HCT116 (cell line): ENCODE measurements around the gene NOTUM. TPM values are rescaled to one million over a fixed set of nuclear protein-coding genes. Genes with fewer than 3 reads are reported as not detected.

Experiments used
- ATAC-seq: fragments of 200-7000 bp; cut with Tn5 transposase; 2 replicates; pipeline ENCODE4 v1.9.1; 2020; ENCODE audit warnings: mild to moderate bottlenecking, moderate library complexity
- BruUV-seq: library from RNA; stranded (reverse); fragments of 400-500 nt; replicated peaks from 2 replicates; lab custom pipeline; 2021; lab: Mats Ljungman, UMichigan
- CTCF ChIA-PET: fragments of 300-600 bp; sonication (Branson Sonifier 250); formaldehyde crosslinking; loops from one replicate; lab custom pipeline; 2021; ENCODE audit warnings: antibody characterized with exemption; lab: Charles Lee
- POLR2A ChIA-PET: fragments of 300-600, 350-600 bp; sonication (Branson Sonifier 250); formaldehyde crosslinking; loops from one replicate; lab custom pipeline; 2021; ENCODE audit warnings: antibody characterized with exemption; lab: Charles Lee
- RAD21 ChIA-PET, 2 experiments: fragments of 300-600 bp; sonication (Branson Sonifier 250); formaldehyde crosslinking; loops; one replicate each; lab custom pipeline; 2023; ENCODE audit warnings: low total read pairs in 2 of 2; ENCODE audit not compliant: uncharacterized antibody in 2 of 2, unreplicated experiment in 2 of 2, low non-redundant PET in 1 of 2; lab: Charles Lee
- DNase-seq: peaks from one replicate; pipeline ENCODE4 v3.0.0-alpha.2; 2010; ENCODE audit warnings: low read depth, low spot score
- H2AFZ ChIP-seq: fragments of 200-600 bp; shearing (Covaris generic), sonication (generic); 2 replicates; pipeline ENCODE4 v1.6.1; 2017; ENCODE audit warnings: low read depth, mixed run types, mixed read lengths, antibody characterized with exemption, low read length; ENCODE audit not compliant: poor library complexity, severe bottlenecking
- H3K27ac ChIP-seq: 2 replicates; pipeline ENCODE4 v1.5.1; 2012; ENCODE audit warnings: low read depth, low read length
- H3K27me3 ChIP-seq: fragments of 200-600 bp; sonication (generic); 2 replicates; pipeline ENCODE4 v1.6.1; 2016; ENCODE audit warnings: mixed run types, low read length, mixed read lengths; ENCODE audit not compliant: insufficient read depth
- H3K36me3 ChIP-seq, 2 experiments: fragments of 200-500 bp in 1 of 2; fragments of 200-600 bp in 1 of 2; sonication (Bioruptor generic) in 1 of 2; sonication (generic) in 1 of 2; 2 replicates each; pipeline versions ENCODE4 v1.5.1 to v1.6.1; 2014 to 2016; ENCODE audit warnings: low read length in 2 of 2, inconsistent platforms in 1 of 2, mixed read lengths in 1 of 2, mixed run types in 1 of 2; ENCODE audit not compliant: insufficient read depth in 2 of 2, control insufficient read depth in 1 of 2
- H3K4me1 ChIP-seq, 2 experiments: fragments of 200-600 bp in 1 of 2; sonication (generic) in 1 of 2; 2 replicates each; pipeline versions ENCODE4 v1.5.1 to v1.6.1; 2012 to 2017; ENCODE audit warnings: low read length in 2 of 2, inconsistent platforms in 1 of 2, mild to moderate bottlenecking in 1 of 2, mixed read lengths in 1 of 2, mixed run types in 1 of 2, moderate library complexity in 1 of 2; ENCODE audit not compliant: insufficient read depth in 2 of 2, control insufficient read depth in 1 of 2
- H3K4me2 ChIP-seq: fragments of 200-600 bp; sonication (generic); 2 replicates; pipeline ENCODE4 v1.6.1; 2017; ENCODE audit warnings: mixed run types, low read length, mixed read lengths
- H3K4me3 ChIP-seq, 2 experiments: fragments of 200-600 bp in 1 of 2; sonication (generic) in 1 of 2; replicated peaks in 1 of 2; 2 replicates each; pipeline ENCODE4 v1.5.1; 2011 to 2016; ENCODE audit warnings: low read length in 2 of 2, control low read depth in 1 of 2, low read depth in 1 of 2, mild to moderate bottlenecking in 1 of 2, mixed read lengths in 1 of 2, mixed run types in 1 of 2
- H3K79me2 ChIP-seq: fragments of 200-600 bp; sonication (generic); 2 replicates; pipeline ENCODE4 v1.6.1; 2017; ENCODE audit warnings: mild to moderate bottlenecking, mixed run types, low read length, moderate library complexity, mixed read lengths; ENCODE audit not compliant: insufficient read depth
- H3K9ac ChIP-seq: fragments of 200-600 bp; sonication (generic); 2 replicates; pipeline ENCODE4 v1.6.1; 2016; ENCODE audit warnings: low read length, mixed read lengths
- H3K9me2 ChIP-seq: fragments of 200-600 bp; sonication (generic), shearing (Covaris generic); 2 replicates; pipeline ENCODE4 v1.6.1; 2017; ENCODE audit warnings: mixed run types, mild to moderate bottlenecking, moderate library complexity; ENCODE audit not compliant: insufficient read depth
- H3K9me3 ChIP-seq, 2 experiments: fragments of 200-500 bp in 1 of 2; fragments of 200-600 bp in 1 of 2; sonication (Bioruptor generic) in 1 of 2; sonication (generic) in 1 of 2; 2 replicates each; pipeline ENCODE4 v1.6.1; 2014 to 2017; ENCODE audit warnings: low read length in 2 of 2, mixed read lengths in 2 of 2, inconsistent platforms in 1 of 2, low read depth in 1 of 2, mild to moderate bottlenecking in 1 of 2, mixed run types in 1 of 2, moderate library complexity in 1 of 2; ENCODE audit not compliant: control insufficient read depth in 1 of 2, insufficient read depth in 1 of 2
- H4K20me1 ChIP-seq: fragments of 200-600 bp; sonication (generic), shearing (Covaris generic); 2 replicates; pipeline ENCODE4 v1.6.1; 2017; ENCODE audit warnings: mixed run types, mild to moderate bottlenecking, moderate library complexity; ENCODE audit not compliant: insufficient read depth
- CBX3 ChIP-seq: IDR thresholded peaks from 2 replicates; pipeline ENCODE4 v1.6.1; 2012; ENCODE audit warnings: low read depth
- CEBPB ChIP-seq: IDR thresholded peaks from 2 replicates; pipeline ENCODE4 v1.6.1; 2012; ENCODE audit warnings: low read depth
- ELF1 ChIP-seq: IDR thresholded peaks from 2 replicates; pipeline ENCODE4 v1.6.1; 2012; ENCODE audit warnings: low read depth, borderline replicate concordance
- EZH2 ChIP-seq: fragments of 200-600 bp; sonication (generic); IDR thresholded peaks from 2 replicates; pipeline ENCODE4 v1.6.1; 2017; ENCODE audit warnings: antibody characterized with exemption, mixed run types
- EZH2phosphoT487 ChIP-seq: fragments of 200-600 bp; IDR thresholded peaks from 2 replicates; pipeline ENCODE4 v1.6.1; 2018; ENCODE audit warnings: antibody characterized with exemption, borderline replicate concordance
- JUND ChIP-seq: IDR thresholded peaks from 2 replicates; pipeline ENCODE4 v1.6.1; 2012
- MAX ChIP-seq: IDR thresholded peaks from 2 replicates; pipeline ENCODE4 v1.6.1; 2012
- POLR2A ChIP-seq: IDR thresholded peaks from 2 replicates; pipeline ENCODE4 v1.7.0; 2011; ENCODE audit warnings: borderline replicate concordance; ENCODE audit not compliant: insufficient read depth, insufficient read length; ENCODE audit errors: extremely low read depth
- RAD21 ChIP-seq: IDR thresholded peaks from 2 replicates; pipeline ENCODE4 v1.6.1; 2012; ENCODE audit warnings: low read depth, mild to moderate bottlenecking
- SIN3A ChIP-seq: IDR thresholded peaks from 2 replicates; pipeline ENCODE4 v1.6.1; 2012; ENCODE audit warnings: low read depth
- SP1 ChIP-seq: IDR thresholded peaks from 2 replicates; pipeline ENCODE4 v1.6.1; 2012; ENCODE audit warnings: low read depth
- TCF7L2 ChIP-seq: IDR thresholded peaks from 2 replicates; pipeline ENCODE4 v1.7.0; 2011; ENCODE audit warnings: borderline replicate concordance, inconsistent platforms; ENCODE audit not compliant: insufficient read depth, insufficient read length; ENCODE audit errors: extremely low read depth
- ZBTB33 ChIP-seq: IDR thresholded peaks from 2 replicates; pipeline ENCODE4 v1.6.1; 2011; ENCODE audit warnings: mild to moderate bottlenecking, low read length, moderate library complexity; ENCODE audit not compliant: insufficient replicate concordance; ENCODE audit errors: extremely low read depth
- intact Hi-C: fragments of 100-400 bp; cut with micrococcal nuclease; formaldehyde crosslinking; loops from 2 replicates; pipeline ENCODE4 v1.10.0; 2022
- total RNA-seq: library from RNA; stranded (reverse); gene quantifications from one replicate; pipeline ENCODE4 v1.2.1, GENCODE V29; 2021; ENCODE audit not compliant: unreplicated experiment

Gene NOTUM
- total RNA-seq, 1 experiment from 2014 or later: 12.5 TPM

- Histone ChIP-seq H2AFZ (no peak overlapping the region), H3K9ac (no peak overlapping the region), H3K4me1 (peaks cover 11 to 22% of the 10 kb centered on the region in 2 experiments), H3K9me3 (no peaks in the 10 kb centered on the region), H3K9me2 (no peaks in the 10 kb centered on the region), H3K4me3 (no peak overlapping the region), H3K36me3 (no peaks in the 10 kb centered on the region), H3K79me2 (no peaks in the 10 kb centered on the region), H3K4me2 (no peak overlapping the region), H3K27ac (no peak overlapping the region), H4K20me1 (no peaks in the 10 kb centered on the region), H3K27me3 (no peaks in the 10 kb centered on the region)
- RAD21 ChIA-PET: no interaction called here
- DNase-seq: no peak
- BruUV-seq: no TSS peak
- TF ChIP-seq TCF7L2 (no peak), SP1 (no peak), POLR2A (no peak), CEBPB (no peak), EZH2 (no peak), ELF1 (no peak)
- CTCF ChIA-PET: no interaction called here
- intact Hi-C loops: no loop called here
- ATAC-seq: no peak
- POLR2A ChIA-PET: no interaction called here
Measured at GRCh38 chr17:81956607-81957589, 4.1 kb downstream of the NOTUM start.

- Histone ChIP-seq H3K4me3 (no peak overlapping the region), H3K36me3 (no peaks in the 10 kb centered on the region), H3K4me1 (peaks cover 11 to 22% of the 10 kb centered on the region in 2 experiments), H3K4me2 (no peak overlapping the region), H3K27me3 (no peaks in the 10 kb centered on the region), H3K9me2 (no peaks in the 10 kb centered on the region), H3K27ac (0 out of 2 replicates have a peak overlapping the region, but pooled peaks have one; percentile 18), H3K9ac (no peak overlapping the region), H2AFZ (no peak overlapping the region), H3K9me3 (no peaks in the 10 kb centered on the region), H3K79me2 (no peaks in the 10 kb centered on the region), H4K20me1 (no peaks in the 10 kb centered on the region)
- no TSS peak for BruUV-seq
- POLR2A ChIA-PET: interaction anchor here (0.6 to 2.9 kb wide), 2 partner anchors 11 to 12 kb away, joined by 3 to 8 read pairs; no protein-coding TSS in a partner anchor
- CTCF ChIA-PET: interaction anchor here (1.9 kb wide), 1 partner anchor 66 kb away, joined by 8 read pairs; the partner anchor contains the start of genes CENPX and LRRC45
- RAD21 ChIA-PET: no interaction called here
- intact Hi-C loops: no loop called here
- DNase-seq (no peak), ATAC-seq (no peak)
- TF ChIP-seq POLR2A (no peak), SIN3A (no peak), EZH2phosphoT487 (no peak), CBX3 (no peak), JUND (no peak), RAD21 (no peak), TCF7L2 (no peak), ZBTB33 (no peak), MAX (no peak)
Measured at GRCh38 chr17:81955756-81956544, 5.0 kb downstream of the NOTUM start.
